ENCODE data around the gene SMURF1. TPM values are rescaled to one million over a fixed set of nuclear protein-coding genes. Genes with fewer than 3 reads are reported as not detected.
"Not testable (repeated sequence)": the region's sequence is repeated elsewhere in the genome, so short reads cannot be mapped to it uniquely, and the experiment has no call there.

The SMURF1 gene
- total and polyA plus RNA-seq, 10 donors: 2.5 to 29.0 (median 21.0) TPM

GRCh38 chr7:99106411-99106810 lies 37.5 kb downstream of the SMURF1 start:
- Histone ChIP-seq H3K27ac (peak overlapping the region in 6 of 8 donors; percentile 4 to 55 (median 14)), H3K4me3 (no peak overlapping the region), H3K27me3 (replicated peaks in 1 of 7) (no peaks in the 10 kb centered on the region), H3K4me1 (peaks cover 15 to 79% (median 40%) of the 10 kb centered on the region in 6 donors), H3K36me3 (no peaks in the 10 kb centered on the region), H3K9me3 (no peaks in the 10 kb centered on the region)
- 83 to 93% (median 90%) methylated on average over 6 of the region's 6 CpGs for WGBS, 5 donors
- intact Hi-C loops (cut with DNase I; ENCODE audit: low total_unique reads): no loop called here
- DNase-seq: no peak
- no peak for TF ChIP-seq POLR2A (IDR thresholded peaks at IDR 0.05)
- TF ChIP-seq POLR2AphosphoS5 (IDR thresholded peaks at IDR 0.05): no peak
- no peak for TF ChIP-seq CTCF (IDR thresholded peaks at IDR 0.05 in 8 of 11, conservative IDR thresholded peaks at IDR 0.05 in 3 of 11)

GRCh38 chr7:99105756-99106155 lies 38.2 kb downstream of the SMURF1 start:
- Histone ChIP-seq H3K9me3 (no peaks in the 10 kb centered on the region), H3K36me3 (no peaks in the 10 kb centered on the region), H3K27ac (peak overlapping the region in 4 of 8 donors; percentile 9 to 55 (median 50)), H3K4me3 (no peak overlapping the region), H3K27me3 (replicated peaks in 1 of 7) (no peaks in the 10 kb centered on the region), H3K4me1 (peaks cover 15 to 77% (median 35%) of the 10 kb centered on the region in 6 donors)
- 78 to 92% (median 87%) methylated on average over 3 of the region's 3 CpGs for WGBS, 5 donors
- intact Hi-C loops (cut with DNase I; ENCODE audit: low total_unique reads): no loop called here
- TF ChIP-seq POLR2A (IDR thresholded peaks at IDR 0.05) (no peak), POLR2AphosphoS5 (IDR thresholded peaks at IDR 0.05) (no peak)
- no peak for DNase-seq

GRCh38 chr7:99104631-99105030 lies 39.3 kb downstream of the SMURF1 start:
- Histone ChIP-seq H3K4me3 (no peak overlapping the region), H3K9me3 (peaks cover 0 to 11% (median 2%) of the 10 kb centered on the region in 8 donors), H3K27ac (no peak overlapping the region), H3K4me1 (peaks cover 9 to 66% (median 26%) of the 10 kb centered on the region in 6 donors), H3K36me3 (peaks cover 0 to 6% (median 0%) of the 10 kb centered on the region in 6 donors), H3K27me3 (replicated peaks in 1 of 7) (no peaks in the 10 kb centered on the region)
- DNase-seq: no peak
- TF ChIP-seq POLR2AphosphoS5 (IDR thresholded peaks at IDR 0.05) (no peak), CTCF (IDR thresholded peaks at IDR 0.05 in 8 of 11, conservative IDR thresholded peaks at IDR 0.05 in 3 of 11) (no peak), POLR2A (IDR thresholded peaks at IDR 0.05) (no peak)
- WGBS, 5 donors: 97 to 100% (median 99%) methylated on average over 3 of the region's 3 CpGs
- intact Hi-C loops (cut with DNase I; ENCODE audit: low total_unique reads): no loop called here

- intact Hi-C loops (cut with DNase I; ENCODE audit: low total_unique reads); H3K4me3 ChIP-seq; H3K27me3 ChIP-seq (replicated peaks in 1 of 7); DNase-seq; H3K27ac ChIP-seq: not testable (repeated sequence)
- WGBS, 5 donors: 87 to 94% (median 89%) methylated on average over 13 of the region's 13 CpGs
- H3K9me3 ChIP-seq: peaks cover 0 to 17% (median 9%) of the 10 kb centered on the region in 8 donors
- peaks cover 0 to 10% (median 0%) of the 10 kb centered on the region in 6 donors for H3K36me3 ChIP-seq
- peaks cover 1 to 62% (median 18%) of the 10 kb centered on the region in 6 donors for H3K4me1 ChIP-seq
Measured at GRCh38 chr7:99103836-99104235, 40.1 kb downstream of the SMURF1 start.

GRCh38 chr7:99102809-99103690 lies 40.9 kb downstream of the SMURF1 start:
- H3K27ac ChIP-seq: no peak overlapping the region
- TF ChIP-seq POLR2AphosphoS5 (IDR thresholded peaks at IDR 0.05) (no peak), CTCF (IDR thresholded peaks at IDR 0.05 in 8 of 11, conservative IDR thresholded peaks at IDR 0.05 in 3 of 11) (no peak), POLR2A (IDR thresholded peaks at IDR 0.05) (no peak)
- H3K4me1 ChIP-seq: peaks cover 0 to 54% (median 12%) of the 10 kb centered on the region in 6 donors
- peaks cover 0 to 25% (median 13%) of the 10 kb centered on the region in 8 donors for H3K9me3 ChIP-seq
- 79 to 86% (median 82%) methylated on average over 11 of the region's 11 CpGs for WGBS, 5 donors
- peaks cover 0 to 10% (median 0%) of the 10 kb centered on the region in 6 donors for H3K36me3 ChIP-seq
- no peak for DNase-seq
- no peak overlapping the region for H3K4me3 ChIP-seq
- no peaks in the 10 kb centered on the region for H3K27me3 ChIP-seq (replicated peaks in 1 of 7)
- intact Hi-C loops (cut with DNase I; ENCODE audit: low total_unique reads): no loop called here
